ENCODE results near the gene MRPL22. TPM values are rescaled to one million over a fixed set of nuclear protein-coding genes. Genes with fewer than 3 reads are reported as not detected.
A peak's percentile ranks its signal among the peaks of the same experiment; 100 is the strongest.

The MRPL22 gene
- total RNA-seq (27.3 and 39.0 TPM in 2 replicates), polyA plus RNA-seq (139 and 164 TPM in 2 replicates)

DNA sequence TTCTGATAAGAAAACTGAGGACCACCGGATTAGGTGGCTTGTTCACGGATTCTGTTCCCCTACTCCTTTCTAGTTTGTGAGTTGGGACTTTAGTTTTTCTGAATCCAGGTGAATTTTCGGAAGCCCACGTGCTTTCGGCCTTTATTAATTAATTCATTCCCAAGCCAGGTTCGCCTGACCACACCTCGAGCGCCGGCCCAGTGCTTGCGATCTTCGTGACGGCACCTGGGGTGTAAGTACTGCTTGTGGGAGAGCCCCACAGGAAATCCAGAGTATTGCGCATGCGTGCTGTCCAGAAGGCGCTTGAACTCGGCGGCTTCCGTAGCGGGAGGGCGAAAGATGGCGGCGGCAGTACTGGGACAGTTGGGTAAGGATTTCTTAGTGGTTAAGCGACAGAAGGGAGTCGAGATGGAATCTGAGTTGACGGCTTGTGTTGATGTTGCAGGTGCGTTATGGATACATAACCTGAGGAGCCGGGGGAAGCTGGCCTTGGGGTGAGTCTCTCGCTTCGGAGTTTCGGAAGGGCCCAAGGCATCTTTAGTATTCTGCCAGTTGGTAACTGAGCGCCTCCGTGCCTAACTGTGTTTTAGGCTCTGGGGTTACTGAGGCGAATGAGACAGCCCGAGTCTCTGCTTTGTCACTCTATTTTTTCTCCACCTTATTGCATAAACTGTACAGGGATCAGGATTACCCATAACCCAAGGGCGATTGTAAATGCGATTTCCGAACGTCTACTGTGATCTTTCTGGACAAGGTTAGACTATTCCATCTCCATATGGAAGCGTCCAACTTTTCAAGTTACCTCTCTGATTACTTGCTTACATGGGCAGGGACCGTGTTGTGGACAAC, at the start of gene MRPL22:
Gene MRPL22, plus strand, starts transcription at position 302 of the 849 bp plus-strand sequence. Its CDS starts 38 bp downstream, at position 340.
- TF ChIP-seq, protein P1, sequence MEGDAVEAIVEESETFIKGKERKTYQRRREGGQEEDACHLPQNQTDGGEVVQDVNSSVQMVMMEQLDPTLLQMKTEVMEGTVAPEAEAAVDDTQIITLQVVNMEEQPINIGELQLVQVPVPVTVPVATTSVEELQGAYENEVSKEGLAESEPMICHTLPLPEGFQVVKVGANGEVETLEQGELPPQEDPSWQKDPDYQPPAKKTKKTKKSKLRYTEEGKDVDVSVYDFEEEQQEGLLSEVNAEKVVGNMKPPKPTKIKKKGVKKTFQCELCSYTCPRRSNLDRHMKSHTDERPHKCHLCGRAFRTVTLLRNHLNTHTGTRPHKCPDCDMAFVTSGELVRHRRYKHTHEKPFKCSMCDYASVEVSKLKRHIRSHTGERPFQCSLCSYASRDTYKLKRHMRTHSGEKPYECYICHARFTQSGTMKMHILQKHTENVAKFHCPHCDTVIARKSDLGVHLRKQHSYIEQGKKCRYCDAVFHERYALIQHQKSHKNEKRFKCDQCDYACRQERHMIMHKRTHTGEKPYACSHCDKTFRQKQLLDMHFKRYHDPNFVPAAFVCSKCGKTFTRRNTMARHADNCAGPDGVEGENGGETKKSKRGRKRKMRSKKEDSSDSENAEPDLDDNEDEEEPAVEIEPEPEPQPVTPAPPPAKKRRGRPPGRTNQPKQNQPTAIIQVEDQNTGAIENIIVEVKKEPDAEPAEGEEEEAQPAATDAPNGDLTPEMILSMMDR (IDR thresholded peaks at IDR 0.05; ENCODE audit: low read depth, low read length) = no peak
- H3K36me3 ChIP-seq = no peaks in the 10 kb centered on the region
- peak within 1 kb of the TSS; percentile 88 for H3K27ac ChIP-seq
- H3K4me3 ChIP-seq = peak within 1 kb of the TSS; percentile 91
- H3K4me1 ChIP-seq (ENCODE audit: low read depth) = peaks cover 6% of the 10 kb centered on the region
- no peaks in the 10 kb centered on the region for H3K9me3 ChIP-seq (ENCODE audit: low read depth)
- peak; percentile 92 to 96 for DNase-seq (ENCODE audit: low read depth in 1 of 2, low spot score in 1 of 2)
- H3K27me3 ChIP-seq = no peaks in the 10 kb centered on the region

DNA sequence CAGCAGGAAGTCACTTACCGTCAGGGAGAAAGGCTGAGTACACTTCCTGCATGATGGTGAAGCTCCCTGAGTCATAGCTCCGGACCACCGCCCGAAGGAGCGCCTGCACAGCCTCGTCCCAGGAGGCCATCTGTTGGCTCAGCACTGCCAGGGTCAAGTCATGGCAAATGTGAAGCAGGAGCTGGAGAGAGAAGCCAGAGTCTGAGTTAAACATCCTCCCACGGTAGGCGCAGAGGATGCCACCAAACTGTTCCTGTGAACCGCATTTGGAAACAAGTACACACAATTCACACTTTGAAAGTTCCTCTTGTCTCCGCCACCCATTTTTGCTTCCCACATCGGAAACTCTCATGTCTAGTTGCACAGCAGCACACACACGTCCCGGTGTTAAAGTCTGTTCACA, 48.5 kb upstream of the MRPL22 start:
- no peaks in the 10 kb centered on the region for H3K27me3 ChIP-seq
- peaks cover 36% of the 10 kb centered on the region for H3K36me3 ChIP-seq
- no peak for DNase-seq (ENCODE audit: low read depth in 1 of 2, low spot score in 1 of 2)
- no peaks in the 10 kb centered on the region for H3K9me3 ChIP-seq (ENCODE audit: low read depth)
- no peak overlapping the region for H3K27ac ChIP-seq
- H3K4me3 ChIP-seq = no peak overlapping the region
- TF ChIP-seq, protein P1 (IDR thresholded peaks at IDR 0.05; ENCODE audit: low read depth, low read length) = no peak
- H3K4me1 ChIP-seq (ENCODE audit: low read depth) = no peaks in the 10 kb centered on the region

DNA sequence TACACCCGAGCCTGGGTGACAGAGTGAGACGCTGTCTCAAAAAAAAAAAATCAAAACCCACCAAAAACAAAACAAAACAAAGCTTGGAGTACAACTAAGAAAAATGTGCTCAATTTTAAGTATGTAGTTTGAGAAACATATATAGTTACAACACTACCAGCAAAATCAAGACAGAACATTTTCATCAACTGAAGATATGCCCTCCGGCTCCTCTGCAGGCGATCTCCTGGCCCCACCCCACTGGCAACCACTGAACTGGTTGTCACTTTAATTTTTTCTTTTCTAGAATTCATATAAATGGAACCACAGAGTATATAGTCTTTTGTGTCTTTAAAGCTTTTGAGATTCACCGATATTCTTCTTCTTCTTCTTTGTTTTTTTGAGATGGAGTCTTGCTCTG, 47.5 kb upstream of the MRPL22 start:
- no peak for DNase-seq (ENCODE audit: low read depth in 1 of 2, low spot score in 1 of 2)

DNA sequence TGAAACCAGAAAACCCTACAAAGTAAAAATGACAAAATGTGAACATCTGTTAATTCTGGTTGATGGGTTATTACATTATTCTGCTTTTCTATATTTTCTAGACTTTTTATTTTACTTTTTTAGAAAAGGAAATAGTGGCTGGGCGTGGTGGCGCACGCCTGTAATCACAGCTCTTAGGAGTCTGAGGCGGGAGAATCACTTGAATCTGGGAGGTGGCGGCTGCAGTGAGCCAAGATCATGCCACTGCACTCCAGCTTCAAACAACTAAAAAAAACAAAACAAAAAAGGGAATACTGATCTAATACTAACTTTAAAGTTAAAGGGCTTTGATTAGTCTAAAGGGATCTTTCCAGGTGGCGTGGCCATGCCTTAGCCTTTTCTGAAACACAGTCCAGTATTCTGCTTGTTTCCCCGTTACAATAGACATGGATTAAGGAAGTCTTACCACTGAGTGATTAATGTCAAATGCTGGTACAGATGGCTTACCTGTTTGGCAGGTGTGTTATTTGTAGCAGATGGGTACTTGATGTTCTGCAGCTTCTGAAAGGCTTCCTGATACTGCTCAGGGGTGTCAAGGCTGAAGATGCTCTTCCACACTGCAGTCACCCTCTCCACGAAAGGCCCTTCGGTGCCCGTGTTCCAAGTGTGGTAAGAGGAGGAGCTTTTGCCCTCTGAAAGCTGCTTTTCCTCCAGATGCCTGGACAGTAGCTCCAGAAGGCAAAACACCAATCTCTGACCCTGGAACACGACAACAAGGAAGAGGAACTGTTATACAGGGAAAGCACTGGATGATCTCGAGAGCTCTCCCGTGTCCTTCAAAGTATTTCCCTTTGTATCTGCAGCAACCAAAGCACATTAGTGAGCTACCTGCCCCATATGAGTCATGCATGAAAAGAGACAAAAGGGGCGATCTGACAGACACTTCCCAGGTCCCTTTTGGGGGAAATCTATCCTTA, 45.0 kb upstream of the MRPL22 start:
- no peaks in the 10 kb centered on the region for H3K4me1 ChIP-seq (ENCODE audit: low read depth)
- H3K27ac ChIP-seq = no peak overlapping the region
- no peak overlapping the region for H3K4me3 ChIP-seq
- no peaks in the 10 kb centered on the region for H3K9me3 ChIP-seq (ENCODE audit: low read depth)
- H3K36me3 ChIP-seq = peaks cover 43% of the 10 kb centered on the region
- no peaks in the 10 kb centered on the region for H3K27me3 ChIP-seq
- TF ChIP-seq, protein P1 (IDR thresholded peaks at IDR 0.05; ENCODE audit: low read depth, low read length) = no peak
- no peak for DNase-seq (ENCODE audit: low read depth in 1 of 2, low spot score in 1 of 2)

More for the DNA sequence above, 47.5 kb upstream of the MRPL22 start:
- no peaks in the 10 kb centered on the region for H3K9me3 ChIP-seq (ENCODE audit: low read depth)
- no peaks in the 10 kb centered on the region for H3K4me1 ChIP-seq (ENCODE audit: low read depth)
- no peak overlapping the region for H3K4me3 ChIP-seq
- TF ChIP-seq, protein P1 (IDR thresholded peaks at IDR 0.05; ENCODE audit: low read depth, low read length) = no peak
- H3K27ac ChIP-seq = no peak overlapping the region
- H3K27me3 ChIP-seq = no peaks in the 10 kb centered on the region
- H3K36me3 ChIP-seq = peaks cover 33% of the 10 kb centered on the region

DNA sequence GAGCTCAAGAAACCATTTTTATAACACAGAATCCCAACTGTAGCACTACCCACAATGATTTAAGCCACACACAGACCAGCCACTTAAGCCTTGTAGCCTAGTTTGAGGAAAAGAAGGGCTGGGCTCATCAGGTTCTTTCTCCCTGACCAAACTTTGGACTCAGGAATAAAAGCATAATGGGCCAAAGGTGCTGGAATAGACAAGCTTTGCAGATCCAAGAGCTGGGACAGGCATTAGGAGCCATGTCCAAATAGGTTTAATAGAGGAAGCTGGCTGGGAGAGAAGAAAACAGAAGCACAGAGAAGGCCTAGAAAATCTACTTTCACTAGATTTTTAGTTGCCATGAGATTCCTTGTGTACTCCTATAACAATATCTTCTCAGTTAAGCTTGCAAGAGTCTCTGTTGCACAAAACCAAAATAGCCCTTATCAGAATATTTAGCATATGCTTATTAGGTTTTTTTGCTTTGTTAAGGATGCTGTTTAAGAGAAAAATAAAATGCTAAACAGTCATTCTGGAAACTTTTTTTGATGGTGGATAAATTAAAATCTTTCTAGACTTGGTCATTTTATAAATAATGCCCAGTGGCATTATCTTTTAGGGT, 44.2 kb upstream of the MRPL22 start:
- Histone ChIP-seq H3K4me3 (no peak overlapping the region), H3K36me3 (peaks cover 45% of the 10 kb centered on the region), H3K27ac (no peak overlapping the region), H3K9me3 (ENCODE audit: low read depth) (no peaks in the 10 kb centered on the region), H3K27me3 (no peaks in the 10 kb centered on the region), H3K4me1 (ENCODE audit: low read depth) (no peaks in the 10 kb centered on the region)
- TF ChIP-seq, protein P1 (IDR thresholded peaks at IDR 0.05; ENCODE audit: low read depth, low read length) = no peak
- no peak for DNase-seq (ENCODE audit: low read depth in 1 of 2, low spot score in 1 of 2)

All from cardiac muscle cell (in vitro differentiated cells and primary cell).